C4-2B (cell line): ENCODE results near the gene NRP2.

Experiments
- H3K27ac ChIP-seq: fragments of 450-650 bp; 2 replicates; pipeline ENCODE4 v1.5.1; 2017
- CTCF ChIP-seq: fragments of 450-650 bp; conservative IDR thresholded peaks from 2 replicates; pipeline ENCODE4 v1.5.1; 2017; ENCODE audit warnings: mild to moderate bottlenecking
- ZFX ChIP-seq: fragments of 450-650 bp; IDR thresholded peaks from 2 replicates; pipeline ENCODE4 v1.6.1; 2017

NRP2 gene

GRCh38 chr2:205769879-205770278, 87.6 kb downstream of the NRP2 start:
- no peak for TF ChIP-seq CTCF
- TF ChIP-seq ZFX, result no peak
- H3K27ac ChIP-seq, result no peak overlapping the region

- TF ChIP-seq CTCF (no peak), ZFX (no peak)
- 0 out of 2 replicates have a peak overlapping the region, but pooled peaks have one; percentile 1 for H3K27ac ChIP-seq
Observed at GRCh38 chr2:205770577-205770976, 88.3 kb downstream of the NRP2 start.

DNA sequence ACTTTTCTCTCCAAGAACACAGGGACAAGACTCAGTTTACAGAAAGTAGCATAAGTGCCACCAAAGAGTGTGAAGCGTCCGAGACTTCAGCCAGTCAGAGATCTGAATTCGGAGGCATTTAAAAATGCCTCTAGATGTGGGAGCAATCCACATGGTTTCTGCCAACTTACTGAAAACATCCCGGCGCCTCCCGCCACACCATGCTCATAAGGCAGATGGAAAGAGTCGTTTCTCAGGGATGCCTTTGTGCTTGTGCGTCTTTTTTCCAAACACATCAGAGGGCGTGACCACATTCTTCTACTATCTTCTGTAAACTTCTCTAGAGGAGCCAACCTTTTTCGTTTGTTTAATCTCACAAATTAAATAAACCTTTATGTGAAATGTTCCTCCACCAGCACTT, 88.7 kb downstream of the NRP2 start:
- 0 out of 2 replicates have a peak overlapping the region, but pooled peaks have one; percentile 1 for H3K27ac ChIP-seq
- TF ChIP-seq ZFX, result no peak
- no peak for TF ChIP-seq CTCF

DNA sequence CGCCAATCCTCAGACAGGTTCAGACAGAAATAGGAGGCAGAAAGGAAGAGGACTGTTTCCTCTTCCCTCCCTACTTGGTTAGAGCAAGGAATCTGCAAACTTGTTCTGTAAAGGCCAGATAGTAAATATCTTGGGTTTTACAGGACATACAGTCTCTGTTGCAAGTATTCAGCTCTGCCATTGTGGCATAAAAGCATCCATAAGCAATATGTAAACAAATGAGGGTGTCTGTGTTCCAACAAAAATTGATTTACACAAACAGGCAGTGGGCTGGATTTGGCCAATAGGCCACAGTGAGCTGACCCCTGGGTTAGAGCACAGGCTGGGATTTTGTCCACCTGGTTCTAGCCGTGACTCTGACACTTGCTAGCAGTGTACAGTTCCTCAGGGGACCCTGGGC, 89.4 kb downstream of the NRP2 start:
- TF ChIP-seq CTCF, result no peak
- no peak for TF ChIP-seq ZFX
- H3K27ac ChIP-seq, result peak overlapping the region; percentile 42

DNA sequence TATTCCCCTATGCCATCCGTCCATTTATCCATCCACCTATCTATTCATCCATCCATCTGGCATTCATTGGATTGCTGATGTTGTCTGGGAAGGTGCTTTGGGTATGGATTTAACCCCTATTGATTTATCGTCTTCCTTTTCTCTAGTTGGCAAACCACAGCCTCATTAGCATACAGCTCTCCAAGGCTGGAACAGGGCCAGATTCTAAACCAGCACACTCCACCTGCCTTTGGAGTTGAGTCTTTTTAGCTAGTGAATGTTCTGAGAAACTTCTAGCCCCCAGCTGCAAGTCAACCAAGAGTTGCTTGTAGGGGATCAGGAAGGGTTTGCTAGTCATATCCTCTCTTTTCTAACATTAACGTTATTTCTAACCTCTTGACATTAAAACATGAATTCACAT, 90.7 kb downstream of the NRP2 start:
- TF ChIP-seq ZFX (no peak), CTCF (no peak)
- no peak overlapping the region for H3K27ac ChIP-seq

GRCh38 chr2:205773989-205774388, 91.7 kb downstream of the NRP2 start:
- TF ChIP-seq CTCF (no peak), ZFX (no peak)
- no peak overlapping the region for H3K27ac ChIP-seq

DNA sequence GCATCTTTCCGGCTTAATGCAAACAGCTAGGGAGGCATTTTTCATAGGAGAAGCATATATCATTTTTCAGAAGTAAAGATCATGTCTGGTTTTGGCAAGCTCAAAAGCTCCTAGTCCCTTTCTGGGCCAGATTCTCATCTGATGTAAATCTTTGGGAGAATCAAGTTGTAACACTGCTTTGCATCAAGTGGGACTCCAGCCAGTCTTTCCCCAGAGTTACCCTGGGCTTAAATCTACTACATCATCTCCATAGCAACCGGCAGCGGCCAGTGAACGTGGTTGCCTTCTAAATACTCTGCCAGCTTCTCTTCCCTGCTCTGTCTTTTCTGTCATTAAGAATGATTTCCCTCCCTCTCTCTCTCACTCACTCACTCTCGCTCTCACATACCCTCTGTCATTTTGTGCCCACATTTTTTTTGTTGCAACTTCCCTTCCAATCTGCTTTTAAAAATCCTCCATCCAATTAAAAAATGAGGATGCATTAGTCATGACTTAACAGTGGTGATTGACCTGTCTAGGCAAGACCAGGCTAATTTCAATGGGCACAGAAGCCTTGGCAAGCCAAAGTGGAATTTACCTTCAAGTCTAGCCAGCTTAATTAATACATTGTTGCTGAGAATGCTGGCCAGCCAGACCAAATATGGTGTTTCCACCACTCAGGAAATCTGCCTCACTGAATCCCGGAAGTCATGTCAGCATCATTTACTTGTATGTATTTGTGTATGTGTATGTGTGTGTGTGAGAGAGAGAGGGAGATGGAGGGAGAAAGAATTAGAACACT, 93.0 kb downstream of the NRP2 start:
- H3K27ac ChIP-seq, result no peak overlapping the region
- no peak for TF ChIP-seq CTCF
- no peak for TF ChIP-seq ZFX
